Activated CD4-positive, alpha-beta T cell treated with anti-CD3 and anti-CD28 coated beads for 4 hours (primary cell): ENCODE data around the gene SLC13A5.
"Not testable (repeated sequence)": the region's sequence is repeated elsewhere in the genome, so short reads cannot be mapped to it uniquely, and the experiment has no call there.

Source experiments
- DNase-seq, 2 donors: peaks; one replicate each; pipeline ENCODE4 v3.0.0-alpha.2; 2020

Gene SLC13A5

DNA sequence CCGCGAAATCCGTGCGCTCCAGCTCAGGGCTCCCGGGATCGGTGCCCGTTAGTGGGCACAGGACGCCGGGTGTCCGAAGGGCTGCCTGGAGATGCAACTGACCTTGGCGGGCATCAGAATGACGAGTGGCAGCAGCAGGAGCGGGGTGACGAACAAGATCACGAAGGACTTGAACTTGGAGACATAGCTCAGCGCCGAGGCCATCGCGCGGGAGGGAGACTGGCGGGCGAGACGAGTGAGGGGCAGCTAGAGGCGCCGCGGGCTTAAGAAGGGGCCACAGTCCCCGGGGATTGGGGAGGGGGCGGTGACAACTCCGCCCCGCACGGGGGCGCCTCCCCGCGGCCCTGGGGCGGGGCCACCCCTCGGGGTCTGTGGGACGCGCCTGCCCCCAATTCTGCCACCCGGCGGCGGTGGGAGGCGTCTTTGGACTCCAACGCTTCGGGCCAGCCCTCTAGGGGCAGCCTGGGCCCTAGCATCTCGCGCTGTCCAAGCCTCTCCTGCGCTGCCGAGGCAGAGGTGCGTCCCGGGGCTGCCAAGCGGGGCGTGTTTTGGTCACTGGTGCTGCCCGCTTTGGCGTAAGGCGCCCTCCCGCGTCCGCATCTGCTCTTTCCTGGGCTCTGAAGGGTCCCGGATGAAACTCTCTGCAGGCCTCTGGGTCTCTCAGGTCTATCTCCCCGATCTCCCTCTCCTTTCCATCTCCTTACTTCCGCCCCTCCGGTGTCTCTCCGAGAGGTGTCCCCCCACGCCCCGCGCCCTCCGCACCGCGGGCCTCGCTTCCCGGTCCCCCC, at the start of gene SLC13A5:
Gene SLC13A5, minus strand, starts transcription at position 240 of the 788 bp plus-strand sequence. Its CDS starts 36 bp downstream, at position 204.
- no peak for DNase-seq

DNA sequence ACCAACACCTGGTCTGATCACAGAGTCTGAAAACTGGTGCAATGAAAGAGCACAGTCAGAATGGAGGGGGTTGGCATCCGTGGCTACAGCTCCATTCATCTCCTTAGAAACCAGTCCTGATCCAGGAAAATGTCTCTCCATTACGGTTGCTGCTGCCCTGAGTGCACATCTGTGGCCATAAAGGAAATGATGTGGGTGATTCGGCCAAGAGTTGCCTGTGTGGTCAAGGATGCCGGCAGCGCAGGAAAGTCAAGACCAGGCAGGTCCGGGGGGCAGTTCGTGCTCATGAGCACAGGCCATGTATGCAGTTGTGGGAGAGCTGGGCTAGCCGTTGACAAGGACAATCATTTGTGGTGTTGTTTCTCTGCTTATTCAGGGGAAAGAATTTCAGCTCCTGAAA, 48.6 kb upstream of the SLC13A5 start:
- no peak for DNase-seq

DNA sequence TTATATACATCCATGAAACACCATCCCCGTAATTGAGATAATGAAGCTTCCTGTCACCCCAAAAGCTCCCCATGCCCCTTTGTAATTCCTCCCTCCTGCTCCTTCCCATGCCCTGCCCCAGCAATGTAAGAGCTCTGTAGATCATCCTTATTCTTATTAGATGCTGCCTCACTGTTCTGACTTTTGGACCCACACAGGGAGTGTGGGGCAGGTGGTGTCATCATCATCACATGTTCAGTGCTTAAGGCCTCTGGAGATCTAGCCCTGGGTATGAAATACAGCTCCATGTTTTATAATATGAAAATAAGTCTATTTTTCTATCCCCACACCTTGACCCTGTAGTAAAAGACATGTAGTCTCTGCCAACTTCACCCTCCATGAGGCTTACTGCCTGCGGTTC, 44.6 kb upstream of the SLC13A5 start:
- no peak for DNase-seq

DNA sequence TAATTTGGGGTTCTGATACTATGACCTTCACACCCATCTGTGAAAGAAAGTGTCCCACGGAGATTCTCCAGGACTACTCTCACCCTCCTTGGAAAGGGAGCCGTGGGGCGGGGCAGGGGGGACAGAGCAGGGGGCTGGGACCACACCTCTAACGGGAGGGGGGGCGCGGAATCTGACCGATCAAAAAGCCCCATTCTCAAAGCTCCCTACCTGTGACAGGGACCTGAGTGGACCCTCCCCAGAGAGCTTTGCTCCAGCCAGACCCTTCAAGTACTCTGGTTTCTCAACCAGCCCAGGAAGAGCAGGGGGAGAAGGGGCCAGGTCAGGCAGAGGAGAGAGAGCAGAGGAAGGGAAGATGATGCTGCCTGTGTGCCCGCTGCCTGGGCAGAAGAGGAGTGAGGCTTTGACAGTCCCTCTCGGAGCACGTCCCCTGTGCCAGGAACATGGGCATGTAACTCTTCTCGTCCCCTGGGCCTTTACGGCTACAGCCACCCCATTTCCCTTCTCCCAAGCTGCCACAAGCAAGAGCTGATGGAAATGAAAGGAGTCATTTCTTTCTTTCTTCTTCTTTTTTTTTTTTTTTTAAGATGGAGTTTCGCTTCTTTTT, 43.4 kb upstream of the SLC13A5 start:
- DNase-seq, result no peak

DNA sequence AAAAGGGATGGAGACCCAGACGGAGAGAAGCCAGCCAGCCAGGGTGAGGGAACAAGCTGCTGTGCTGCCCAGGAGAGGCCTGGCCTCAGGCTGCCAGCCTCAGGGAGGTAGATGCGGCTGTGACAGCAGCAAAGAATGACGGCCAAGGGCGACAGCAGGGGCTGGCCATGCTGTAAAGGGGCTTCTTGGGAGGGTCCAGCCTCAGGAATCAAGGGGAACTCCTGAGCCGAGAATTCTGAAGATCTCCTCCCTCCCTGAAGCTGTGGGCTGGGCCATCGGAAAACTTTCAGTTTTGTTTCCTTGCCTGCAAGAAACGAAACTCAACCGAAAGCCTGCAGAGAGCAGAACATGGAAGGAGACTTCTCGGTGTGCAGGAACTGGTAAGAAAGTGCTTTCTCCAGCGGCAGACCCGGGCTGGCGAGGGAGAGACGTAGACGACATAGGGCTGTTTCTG, 42.6 kb upstream of the SLC13A5 start, which contains the start of gene XAF1:
Gene XAF1, plus strand, starts transcription at position 316 of the 454 bp plus-strand sequence. Its CDS starts 33 bp downstream, at position 349.
- peak; percentile 51 to 52 for DNase-seq

DNA sequence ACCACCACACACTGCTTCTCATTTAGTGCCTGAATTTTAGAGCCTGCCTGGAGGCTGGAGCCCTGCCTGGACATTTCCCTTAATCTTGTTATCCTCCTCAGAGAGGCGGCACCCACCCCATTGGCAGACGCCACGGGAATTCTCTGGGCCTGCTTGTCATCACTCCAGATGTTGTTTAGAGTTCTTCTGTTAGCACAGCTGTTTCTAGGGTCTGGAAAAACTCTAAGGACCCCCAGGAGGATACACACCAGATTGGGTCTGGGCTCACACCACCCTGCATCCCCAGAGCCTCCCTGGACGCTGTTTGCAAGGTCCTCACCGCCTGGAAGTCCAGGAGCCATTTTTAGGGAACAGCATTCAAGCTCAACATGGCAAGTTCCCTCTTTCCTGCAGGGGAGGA, 42.1 kb upstream of the SLC13A5 start:
- no peak for DNase-seq

DNA sequence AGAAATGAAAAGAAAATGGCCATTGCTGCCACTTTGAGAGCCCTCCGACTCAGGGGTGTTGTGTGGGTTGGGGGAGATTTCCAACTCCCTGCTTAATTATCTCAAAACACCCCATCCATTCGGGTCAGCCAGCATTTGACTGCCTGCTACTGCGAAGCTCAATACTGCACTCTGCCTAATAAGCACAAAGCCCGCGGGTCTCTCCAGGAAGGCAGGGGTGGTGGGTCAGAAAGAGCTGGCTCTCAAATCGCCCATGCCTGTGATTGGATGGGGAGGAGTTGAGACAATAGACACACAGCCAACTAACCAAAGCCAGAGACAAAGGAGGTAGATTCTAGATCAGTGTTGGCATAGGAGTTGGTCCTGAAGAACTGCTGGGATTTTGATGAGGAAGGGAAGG, 40.4 kb upstream of the SLC13A5 start:
- DNase-seq, result no peak

DNA sequence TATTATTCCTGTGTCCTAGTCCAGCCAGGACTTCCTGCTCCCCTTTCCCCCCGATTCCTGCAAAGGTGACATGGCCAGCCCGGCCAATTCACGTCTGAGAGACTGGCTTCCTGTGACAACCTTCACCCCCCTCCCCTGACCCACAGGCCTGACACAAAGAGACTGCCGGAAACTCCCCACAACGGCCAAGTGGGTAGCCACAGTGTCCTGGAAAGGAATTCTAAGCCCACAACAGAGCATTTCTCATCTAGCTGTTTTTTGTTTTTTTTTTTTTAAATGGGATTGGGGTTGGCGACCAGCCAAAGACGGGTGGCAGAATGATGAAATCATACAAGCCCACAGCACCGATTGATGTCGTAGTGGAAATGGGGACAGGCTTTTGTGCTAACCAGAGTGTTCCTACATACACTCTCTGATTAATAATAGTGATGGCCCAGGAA, 39.9 kb upstream of the SLC13A5 start:
- DNase-seq, result peak in 1 of 2 donors; percentile 49

DNA sequence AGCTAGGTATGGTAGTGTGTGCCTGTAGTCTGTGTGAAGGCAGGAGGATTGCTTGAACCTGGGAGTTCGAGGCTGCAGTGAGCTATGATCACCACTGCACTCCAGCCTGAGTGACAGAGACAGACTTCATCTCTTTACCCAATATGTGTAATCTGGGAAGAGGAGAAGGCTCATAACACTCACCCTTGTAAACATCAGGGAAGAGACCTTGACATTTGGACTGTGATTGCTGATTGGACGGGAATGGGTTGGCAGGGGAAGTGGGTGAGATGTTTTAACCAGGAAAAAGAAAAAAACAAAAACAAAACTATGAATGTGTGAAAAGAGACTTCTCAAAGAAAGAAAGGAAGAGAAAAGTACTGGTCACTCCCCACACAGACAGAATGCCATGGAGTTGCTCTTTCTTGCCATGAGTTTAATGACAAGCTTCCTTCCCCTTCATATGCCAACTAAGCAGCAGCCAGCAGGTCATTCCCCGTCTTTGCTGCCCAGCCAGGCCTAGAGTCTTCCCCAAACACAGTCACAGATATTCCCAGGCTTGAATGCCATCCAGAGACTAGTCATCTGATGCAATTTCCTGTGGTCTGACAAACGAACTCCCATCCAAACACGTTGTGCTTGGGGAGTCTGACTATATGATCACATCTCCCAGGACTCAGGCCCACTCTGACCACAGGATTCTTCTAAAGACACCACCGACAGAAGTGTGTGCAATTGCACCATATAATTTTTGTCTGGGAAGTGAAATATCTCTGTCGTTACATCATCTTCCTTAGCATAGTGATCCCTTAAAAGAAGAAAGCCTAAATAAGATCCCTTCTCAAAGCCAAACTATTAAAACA, 39.1 kb upstream of the SLC13A5 start:
- DNase-seq, result no peak

DNA sequence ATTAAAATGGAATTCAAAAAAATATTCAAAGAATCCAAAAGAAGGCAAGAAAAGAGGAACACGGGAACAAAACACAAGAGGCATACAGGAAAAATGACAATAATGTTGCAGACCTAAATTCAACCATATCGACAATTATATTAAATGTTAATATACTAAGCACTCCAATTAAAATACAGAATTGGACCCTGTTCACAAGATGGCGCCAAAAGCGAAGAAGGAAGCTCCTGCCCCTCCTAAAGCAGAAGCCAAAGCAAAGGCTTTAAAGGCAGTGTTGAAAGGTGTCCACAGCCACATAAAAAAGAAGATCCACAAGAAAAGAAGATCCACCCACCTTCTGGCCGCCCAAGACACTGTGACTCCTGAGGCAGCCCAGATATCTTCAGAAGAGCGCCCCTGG, 36.4 kb upstream of the SLC13A5 start:
- no peak for DNase-seq

DNA sequence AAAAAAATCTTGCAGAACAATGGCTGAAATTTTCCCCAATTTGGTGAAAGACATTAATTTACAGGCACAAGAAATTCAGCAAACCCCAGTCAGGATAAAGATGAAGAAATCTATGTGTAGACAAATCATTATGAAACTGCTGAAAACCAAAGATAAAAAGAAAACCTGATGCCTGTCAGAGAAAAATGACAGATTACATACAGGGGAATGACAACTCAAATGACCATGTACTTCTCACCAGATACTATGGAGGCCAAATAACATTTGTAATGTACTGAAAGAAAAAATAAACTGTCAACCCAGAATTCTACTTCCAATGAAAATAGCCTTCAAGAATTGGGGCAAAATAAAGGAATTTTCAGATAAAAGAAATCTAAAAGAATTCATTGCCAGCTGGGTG, 35.4 kb upstream of the SLC13A5 start:
- DNase-seq, result no peak

DNA sequence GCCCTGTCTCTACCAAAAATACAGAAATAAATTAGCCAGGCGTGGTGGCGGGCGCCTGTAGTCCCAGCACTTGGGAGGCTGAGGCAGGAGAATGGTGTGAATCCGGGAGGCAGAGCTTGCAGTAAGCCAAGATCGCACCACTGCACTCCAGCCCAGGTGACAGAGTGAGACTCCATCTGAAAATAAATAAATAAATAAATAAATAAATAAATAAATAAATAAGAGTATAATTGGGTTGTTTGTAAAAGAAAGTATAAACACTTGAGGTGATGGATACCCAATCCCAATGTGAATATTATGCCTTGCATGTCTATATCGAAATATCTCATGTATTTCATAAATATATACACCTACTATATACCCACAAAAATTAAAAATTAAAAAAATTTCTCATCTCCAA, 33.5 kb upstream of the SLC13A5 start:
- not testable (repeated sequence) for DNase-seq

DNA sequence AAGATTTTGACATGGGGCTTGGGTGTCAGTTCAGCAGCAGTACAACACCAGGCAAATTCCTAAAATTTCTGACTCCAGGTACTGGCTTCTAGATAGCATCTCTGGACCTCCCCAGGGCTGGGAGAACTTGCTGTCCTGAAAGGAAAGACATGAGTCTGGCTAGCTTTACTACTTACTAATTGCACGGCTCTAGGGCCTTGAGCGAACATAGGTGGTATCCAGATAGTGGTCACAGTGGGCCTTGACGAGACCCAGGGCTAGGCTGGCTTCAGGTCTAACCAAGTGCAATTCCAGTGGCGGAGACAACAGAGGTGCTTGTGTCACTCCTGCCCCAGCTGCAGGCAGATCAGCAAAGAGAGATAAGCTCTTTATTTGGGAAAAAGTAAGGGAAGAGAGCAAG, 16.4 kb upstream of the SLC13A5 start:
- DNase-seq, result no peak

DNA sequence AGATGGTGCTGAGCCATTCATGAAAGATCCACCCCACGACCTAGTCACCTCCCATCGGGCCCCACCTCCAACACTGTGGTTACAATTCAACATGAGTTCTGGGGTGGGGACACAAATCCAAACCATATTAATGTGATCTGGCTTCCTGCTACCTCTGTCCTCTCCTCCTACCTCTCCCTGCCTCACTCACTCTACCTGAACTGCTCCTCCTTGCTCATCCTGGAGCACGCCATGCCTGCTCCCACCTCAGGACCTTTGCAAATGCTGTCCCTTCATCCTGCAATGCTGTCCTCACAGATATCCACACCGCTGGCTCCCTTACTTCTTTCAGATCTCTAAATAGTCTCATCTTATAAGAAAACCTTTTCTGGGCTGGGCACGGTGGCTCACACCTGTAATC, 10.8 kb upstream of the SLC13A5 start:
- no peak for DNase-seq

DNA sequence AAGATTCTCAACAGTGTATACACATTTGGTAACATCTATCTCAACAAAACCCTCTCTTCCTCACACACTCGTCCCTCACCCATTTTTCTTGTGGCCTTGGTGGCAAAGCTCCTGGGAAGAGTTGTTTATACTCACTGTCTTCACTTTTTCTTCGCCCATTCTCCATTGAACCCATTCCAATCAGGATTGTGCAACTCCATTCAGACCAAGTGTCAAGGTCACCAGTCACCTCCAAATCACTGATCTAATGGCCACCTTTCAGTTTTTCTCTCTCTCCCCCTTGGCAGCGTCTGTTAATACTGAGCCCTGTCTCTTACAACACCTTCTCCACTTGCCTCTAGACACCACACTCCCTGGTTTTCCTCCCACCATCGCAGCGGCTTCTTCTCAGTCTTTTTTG, 8.6 kb upstream of the SLC13A5 start:
- no peak for DNase-seq

DNA sequence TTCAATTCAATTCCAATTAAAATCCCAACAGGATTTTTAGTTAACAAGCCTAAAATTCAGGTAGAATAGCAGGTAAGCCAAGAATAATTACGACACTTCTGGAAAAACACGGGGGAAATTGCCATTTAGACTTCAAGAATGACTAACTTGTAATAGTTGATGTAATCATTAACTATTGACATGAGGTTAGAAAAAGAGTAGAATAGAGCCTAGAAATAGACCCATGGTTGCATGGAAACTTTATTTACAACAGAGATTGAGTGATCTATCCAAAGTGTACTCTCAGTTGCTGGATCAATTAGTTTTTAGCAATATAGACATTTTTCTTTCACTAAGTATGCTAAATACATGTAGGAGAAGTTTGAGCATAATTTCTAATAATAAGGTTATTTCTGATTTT, 3.6 kb upstream of the SLC13A5 start:
- no peak for DNase-seq

DNA sequence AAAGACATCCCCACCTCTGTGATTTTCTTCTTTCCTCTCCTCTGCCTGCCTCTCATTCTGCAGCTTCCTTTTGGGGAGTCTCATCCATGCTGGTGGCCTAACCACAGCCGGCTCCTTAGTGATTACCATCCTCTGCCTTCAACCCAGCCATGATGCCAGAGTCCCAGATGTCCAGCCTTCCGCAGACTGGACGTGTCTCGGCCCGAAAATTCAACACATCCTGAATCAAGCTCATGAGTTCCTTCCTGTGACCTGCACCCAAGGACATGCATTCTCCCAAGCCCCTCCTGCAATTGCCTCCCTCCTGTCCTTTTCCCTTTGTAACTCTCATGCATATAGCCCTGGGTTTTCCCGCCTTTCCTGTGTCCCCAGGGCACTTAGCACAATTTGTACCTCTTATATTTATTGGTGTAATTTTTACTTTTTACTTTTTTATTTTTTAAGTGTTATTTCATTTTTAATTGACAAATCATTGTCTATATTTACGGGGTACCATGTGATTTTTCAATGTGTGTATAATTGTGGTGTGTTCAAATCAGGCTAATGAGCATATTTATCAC, 1.2 kb upstream of the SLC13A5 start:
- no peak for DNase-seq

DNA sequence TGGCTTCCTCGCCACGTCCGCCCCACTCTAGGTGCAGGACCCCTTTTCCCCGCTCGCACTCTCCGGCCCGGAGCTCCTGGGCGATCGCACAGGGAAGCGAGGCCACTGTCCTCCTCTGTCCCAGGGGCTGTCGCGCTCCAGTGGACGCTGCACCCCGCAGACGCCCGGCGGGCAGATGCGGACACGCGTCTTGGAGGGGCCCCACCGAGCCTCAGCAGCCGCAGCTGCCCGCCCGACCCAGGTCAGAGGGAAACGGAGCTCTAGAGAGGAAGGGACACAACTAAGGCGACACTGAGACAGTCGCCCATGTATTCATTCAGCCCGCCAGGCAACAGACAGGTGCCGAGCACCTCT, 726 bp upstream of the SLC13A5 start:
- DNase-seq, result no peak

DNA sequence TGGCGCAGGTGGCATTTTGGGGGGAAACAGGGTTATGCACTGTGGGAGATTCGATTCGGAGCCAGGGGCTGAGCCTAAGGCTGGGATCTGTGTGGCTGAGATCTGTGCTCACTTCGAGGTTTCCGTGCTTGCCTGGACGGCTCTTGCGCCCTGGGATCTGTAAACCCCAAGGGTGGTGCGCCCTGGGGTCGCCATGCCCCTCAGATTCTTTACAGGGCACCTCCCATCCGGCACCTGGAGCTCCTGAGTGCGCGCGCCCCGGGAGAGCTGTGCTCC, 377 bp downstream of the SLC13A5 start:
- no peak for DNase-seq

DNA sequence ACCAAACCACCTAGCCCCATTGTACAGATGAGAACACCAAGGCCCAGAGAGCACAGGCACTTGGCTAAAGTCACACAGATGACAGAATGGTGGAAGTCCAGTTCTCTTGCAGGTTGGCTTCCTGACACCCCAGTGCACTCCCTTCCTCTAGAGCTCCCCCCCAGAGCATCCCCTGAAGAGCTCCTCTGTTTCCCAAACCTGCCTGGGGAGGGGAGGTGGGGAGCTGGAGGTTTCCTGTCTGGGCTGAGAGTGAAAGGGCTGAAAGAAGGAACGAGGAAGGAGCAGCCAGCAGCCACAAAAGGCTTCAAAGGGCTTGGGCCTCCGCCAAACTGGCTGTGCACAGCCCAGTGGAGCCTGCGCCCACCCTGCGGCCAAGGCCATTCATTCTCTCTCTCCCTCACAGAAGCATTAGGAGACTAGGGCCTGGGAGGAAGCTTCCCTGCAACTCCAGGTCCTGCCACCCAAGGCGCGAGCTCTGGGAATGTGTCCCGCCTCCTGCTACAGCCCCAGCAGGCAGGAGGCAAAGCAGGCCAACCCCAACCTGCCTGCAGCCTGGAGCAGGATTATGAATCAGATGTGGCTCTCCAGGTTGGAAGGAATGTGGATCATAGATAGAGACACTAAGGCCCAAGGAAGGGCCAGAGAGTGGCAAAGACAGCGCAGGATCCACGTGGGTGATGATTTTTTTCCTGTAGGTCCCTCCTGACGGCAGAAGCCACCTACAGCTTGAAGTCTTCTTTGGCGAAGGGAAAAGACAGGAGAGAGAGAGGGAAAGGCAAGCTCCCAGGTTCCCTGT, 913 bp downstream of the SLC13A5 start:
- DNase-seq, result no peak

DNA sequence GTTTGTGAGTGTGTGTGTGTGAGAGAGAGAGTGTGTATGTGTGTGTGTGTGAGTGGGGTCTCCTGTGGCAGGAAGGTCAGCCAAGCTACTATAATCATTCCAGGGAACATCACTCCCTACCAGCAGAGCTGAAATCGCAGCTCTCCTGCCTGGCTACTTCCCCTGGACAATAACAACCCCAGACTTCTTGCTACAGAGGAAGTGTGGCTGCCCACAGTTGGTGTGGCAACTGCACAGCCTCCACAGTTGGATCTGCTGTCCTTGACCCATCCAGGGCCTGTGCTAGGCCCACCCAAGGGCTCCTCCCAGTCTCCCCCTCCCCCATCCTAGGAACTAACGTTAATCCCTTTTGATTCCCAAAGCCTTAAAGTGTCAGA, 1.5 kb downstream of the SLC13A5 start:
- no peak for DNase-seq

DNA sequence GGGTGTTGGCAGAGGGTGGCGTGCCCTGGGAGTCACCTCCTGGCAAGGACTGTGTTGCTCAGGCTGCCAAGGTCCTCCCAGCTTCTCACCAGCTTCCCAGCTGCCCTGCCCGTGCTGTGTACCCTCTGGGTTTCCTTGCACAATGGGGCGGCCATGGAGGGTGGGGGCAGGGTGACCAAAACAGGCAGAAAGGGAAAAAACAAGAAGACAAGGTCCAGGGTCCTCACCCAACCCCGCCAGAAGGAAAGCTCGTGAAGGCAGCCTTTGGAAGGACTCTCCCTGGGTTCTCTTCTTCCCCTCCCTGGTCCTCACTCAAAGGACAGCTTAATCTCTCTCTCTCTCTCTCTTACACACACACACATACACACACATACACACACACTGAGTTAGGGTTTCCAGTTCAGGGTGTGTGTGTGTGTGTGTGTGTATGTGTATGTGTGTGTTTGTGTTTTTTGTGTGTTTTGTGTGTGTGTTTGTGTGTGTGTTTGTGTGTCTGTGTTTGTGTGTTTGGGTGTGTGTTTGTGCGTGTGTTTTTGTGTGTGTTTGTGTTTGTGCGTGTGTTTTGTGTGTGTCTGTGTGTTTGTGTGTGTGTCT, 2.0 kb downstream of the SLC13A5 start:
- DNase-seq, result no peak
